Cardiac muscle cell (in vitro differentiated cells and primary cell): Measurements from ENCODE around the gene BAIAP2L1. TPM values are rescaled to one million over a fixed set of nuclear protein-coding genes. Genes with fewer than 3 reads are reported as not detected.
A peak's percentile ranks its signal among the peaks of the same experiment; 100 is the strongest.

Experiments used
- DNase-seq, 2 donors: peaks; one replicate each; pipeline versions ENCODE4 v3.0.0 to v3.0.0-alpha.2; 2010 to 2017; ENCODE audit warnings: low read depth in 1 of 2, low spot score in 1 of 2
- H3K27ac ChIP-seq: fragments of 200-600 bp; sonication (generic); 2 replicates; pipeline ENCODE4 v1.5.1; 2016
- H3K27me3 ChIP-seq: fragments of 200-600 bp; sonication (generic); 2 replicates; pipeline ENCODE4 v1.6.0; 2016; ENCODE audit warnings: control low read depth
- H3K36me3 ChIP-seq: fragments of 200-600 bp; sonication (generic); 2 replicates; pipeline ENCODE4 v1.5.1; 2016; ENCODE audit warnings: control low read depth
- H3K4me1 ChIP-seq: fragments of 200-600 bp; sonication (generic); 2 replicates; pipeline ENCODE4 v1.8.1; 2017; ENCODE audit warnings: low read depth, mild to moderate bottlenecking, mixed run types
- H3K4me3 ChIP-seq: fragments of 200-600 bp; sonication (generic); 2 replicates; pipeline ENCODE4 v1.5.1; 2016; ENCODE audit warnings: mild to moderate bottlenecking
- H3K9me3 ChIP-seq: fragments of 200-600 bp; sonication (generic); 2 replicates; pipeline ENCODE4 v1.5.1; 2017; ENCODE audit warnings: low read depth, mild to moderate bottlenecking, control low read depth
- CTCF ChIP-seq: IDR thresholded peaks from 2 replicates; pipeline ENCODE4 v1.5.1; 2012; ENCODE audit warnings: low read depth, mild to moderate bottlenecking, low read length
- polyA plus RNA-seq: library from polyadenylated mRNA; unstranded; fragments of >200 nt; fragmentation: Nextera tagmentation; extraction: Ambion mirVana; gene quantifications from 2 replicates; pipeline ENCODE4 v1.2.1, GENCODE V29; 2016
- total RNA-seq: library from RNA; depleted of rRNA; stranded (reverse); fragments of >200 nt; gene quantifications from 2 replicates; pipeline ENCODE4 v1.2.3, GENCODE V29; 2016

Gene BAIAP2L1
- total and polyA plus RNA-seq, 2 experiments from 2014 or later, result 7.6 to 11.6 TPM

DNA sequence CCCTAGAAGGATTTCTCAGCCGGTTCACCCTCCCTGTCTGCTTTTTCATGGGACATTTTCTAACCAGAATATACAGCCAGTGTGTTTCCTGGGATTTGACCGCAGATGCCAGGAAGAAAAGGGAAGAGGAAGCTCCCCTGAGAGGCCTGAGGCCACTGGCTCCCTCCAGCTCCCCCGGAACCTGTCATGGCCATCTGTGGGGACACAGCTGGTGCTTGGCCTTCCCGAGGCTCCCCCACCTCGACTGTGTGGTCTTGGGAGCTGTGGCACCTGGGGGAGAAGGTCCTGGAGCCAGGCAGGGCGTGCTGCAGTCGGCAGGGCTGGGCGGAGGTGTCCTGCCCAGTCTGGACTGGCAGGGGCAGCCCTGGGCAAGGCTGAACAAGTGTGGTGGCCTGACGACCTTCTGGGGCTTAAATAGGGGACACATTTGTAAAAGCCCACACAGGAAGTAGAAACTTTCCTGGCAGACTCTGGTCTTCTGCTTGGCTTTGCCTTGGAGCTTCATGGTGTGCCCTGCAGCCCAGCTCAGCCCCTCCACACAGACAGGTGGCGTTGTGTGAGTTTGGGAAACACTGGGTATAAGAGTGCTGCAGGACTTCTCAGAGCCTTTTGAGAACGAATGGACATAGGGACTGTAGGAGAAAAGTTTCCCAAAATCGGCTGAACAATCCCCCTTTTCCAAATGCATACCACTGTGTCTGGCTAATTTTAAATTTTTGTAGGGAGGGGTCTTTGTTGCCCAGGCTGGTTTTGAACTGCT lies 112.6 kb downstream of the BAIAP2L1 start:
- H3K27me3 ChIP-seq, result no peaks in the 10 kb centered on the region
- TF ChIP-seq CTCF, result no peak
- no peaks in the 10 kb centered on the region for H3K9me3 ChIP-seq
- no peak overlapping the region for H3K4me3 ChIP-seq
- no peaks in the 10 kb centered on the region for H3K36me3 ChIP-seq
- DNase-seq, result no peak
- H3K27ac ChIP-seq, result peak overlapping the region; percentile 75
- peaks cover 47% of the 10 kb centered on the region for H3K4me1 ChIP-seq

DNA sequence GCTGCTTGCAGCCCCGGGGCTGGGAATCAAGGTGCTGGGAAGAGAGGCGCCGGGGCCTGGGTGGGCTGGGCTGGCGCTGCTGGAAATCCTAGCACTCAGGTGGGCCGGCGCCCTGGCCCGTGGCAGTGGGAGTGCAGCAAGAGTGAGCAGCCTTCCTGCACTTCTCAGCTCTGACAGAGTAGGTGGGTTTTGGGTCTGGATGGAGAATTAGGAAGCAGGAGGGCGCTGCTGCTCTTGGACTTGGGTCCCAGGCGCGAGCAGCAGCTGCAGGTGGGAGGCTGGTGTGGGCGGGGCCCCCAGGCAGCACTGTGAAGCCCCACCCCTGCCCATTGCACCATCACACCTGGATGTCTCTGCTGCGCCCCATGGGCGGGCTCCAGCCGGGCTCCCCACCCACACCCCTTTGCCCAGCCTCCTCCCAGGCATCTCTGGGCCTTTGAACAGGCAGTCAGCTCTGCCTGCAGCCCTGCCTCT lies 113.4 kb downstream of the BAIAP2L1 start:
- Histone ChIP-seq H3K27ac (peak overlapping the region; percentile 75), H3K27me3 (no peaks in the 10 kb centered on the region), H3K4me1 (peaks cover 40% of the 10 kb centered on the region), H3K4me3 (no peak overlapping the region), H3K9me3 (no peaks in the 10 kb centered on the region), H3K36me3 (no peaks in the 10 kb centered on the region)
- TF ChIP-seq CTCF, result no peak
- no peak for DNase-seq

DNA sequence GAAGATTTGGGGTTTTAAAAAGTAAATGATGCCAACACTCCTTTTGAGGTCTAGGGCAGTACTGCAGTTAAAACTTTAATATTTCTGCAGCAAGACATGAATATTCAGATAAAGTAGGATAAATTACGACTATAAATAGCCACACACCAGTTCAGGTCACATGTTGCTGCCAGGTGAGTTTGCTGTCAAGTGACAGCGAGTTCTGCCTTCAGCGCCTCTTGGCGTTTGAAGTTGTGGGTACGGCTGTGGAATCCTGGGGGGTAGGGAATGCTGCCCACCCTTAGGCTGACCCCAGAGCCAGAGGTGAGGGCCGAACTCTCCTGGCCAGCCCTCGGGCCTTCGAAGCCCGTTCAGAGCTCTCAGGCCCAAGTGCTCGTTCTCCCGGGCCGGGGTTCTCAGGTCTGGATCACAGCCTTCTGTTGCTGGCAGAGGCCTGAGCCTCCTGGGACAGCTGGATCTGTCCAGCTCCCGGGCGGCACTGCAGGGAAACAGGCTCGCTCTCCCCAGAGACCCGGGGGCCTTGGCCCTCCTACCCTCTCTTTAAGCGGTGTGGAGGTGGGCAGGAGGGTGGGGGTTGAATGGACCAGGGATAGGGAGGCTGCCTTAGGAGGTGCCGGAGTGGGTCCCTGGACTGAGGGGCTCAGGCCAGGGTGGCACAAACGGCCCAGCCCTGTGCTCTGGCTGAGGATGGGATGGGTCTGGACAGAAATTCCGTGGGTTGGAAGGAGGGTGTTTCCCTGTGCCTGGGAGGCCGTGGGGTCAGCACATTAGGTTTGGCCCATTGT lies 114.0 kb downstream of the BAIAP2L1 start:
- no peak for TF ChIP-seq CTCF
- Histone ChIP-seq H3K27ac (peak overlapping the region; percentile 75), H3K36me3 (no peaks in the 10 kb centered on the region), H3K4me3 (no peak overlapping the region), H3K27me3 (no peaks in the 10 kb centered on the region), H3K9me3 (no peaks in the 10 kb centered on the region), H3K4me1 (peaks cover 39% of the 10 kb centered on the region)
- peak in 1 of 2 donors; percentile 36 for DNase-seq

- Histone ChIP-seq H3K4me1 (peaks cover 39% of the 10 kb centered on the region), H3K9me3 (no peaks in the 10 kb centered on the region), H3K27ac (peak overlapping the region; percentile 75), H3K36me3 (no peaks in the 10 kb centered on the region), H3K27me3 (no peaks in the 10 kb centered on the region), H3K4me3 (no peak overlapping the region)
- peak in 1 of 2 donors; percentile 46 for DNase-seq
- TF ChIP-seq CTCF, result no peak
Observed at GRCh38 chr7:98286093-98286539, 114.8 kb downstream of the BAIAP2L1 start.

DNA sequence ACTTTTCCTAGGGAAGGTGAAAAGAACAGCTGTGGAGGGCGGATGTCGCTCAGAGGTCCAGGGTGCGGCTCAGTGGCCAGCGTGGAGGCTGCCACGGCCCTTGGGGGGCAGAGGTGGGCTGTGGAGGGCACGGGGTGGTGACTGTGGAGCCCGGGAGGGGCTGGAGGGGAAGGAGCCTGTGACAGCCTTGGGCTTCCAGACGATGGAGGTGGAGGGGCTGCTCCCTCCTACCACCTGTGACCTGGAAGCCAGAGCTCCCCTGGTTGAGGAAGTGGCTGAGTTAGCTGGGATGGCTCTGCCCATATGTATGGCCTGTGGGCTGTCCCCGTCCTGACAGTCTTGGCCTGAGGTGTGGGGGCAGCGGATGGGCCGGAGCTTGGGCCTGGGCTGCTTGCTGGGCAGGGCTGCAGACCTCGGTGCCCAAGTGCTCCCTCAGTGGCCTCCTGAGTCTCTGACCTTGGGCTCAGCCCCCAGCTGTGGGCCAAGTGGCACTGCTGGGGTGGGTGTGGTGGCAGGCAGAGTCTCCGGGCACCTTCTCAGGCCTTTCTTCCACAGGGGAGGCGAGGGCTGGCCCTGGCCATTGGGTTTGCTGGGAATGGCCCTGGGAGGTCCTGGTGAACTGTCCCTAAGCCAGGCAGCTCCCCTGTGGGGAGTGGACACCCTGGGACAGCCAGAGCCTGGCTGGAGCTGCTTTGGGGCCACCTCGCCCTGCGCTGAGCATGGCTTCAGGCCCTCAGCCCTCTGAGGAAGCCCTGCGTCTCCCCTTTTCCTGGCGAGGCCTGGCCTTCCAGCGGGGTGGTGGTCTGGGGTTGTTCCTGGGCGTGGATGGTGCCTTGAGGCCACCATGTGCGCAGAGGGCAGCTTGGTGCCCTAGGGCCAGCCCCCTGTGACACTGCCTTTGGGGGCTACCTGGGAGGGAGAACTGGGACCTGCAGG lies 115.5 kb downstream of the BAIAP2L1 start:
- H3K27ac ChIP-seq, result peak overlapping the region; percentile 75
- no peaks in the 10 kb centered on the region for H3K9me3 ChIP-seq
- no peaks in the 10 kb centered on the region for H3K27me3 ChIP-seq
- H3K36me3 ChIP-seq, result no peaks in the 10 kb centered on the region
- DNase-seq, result no peak
- TF ChIP-seq CTCF, result no peak
- peaks cover 39% of the 10 kb centered on the region for H3K4me1 ChIP-seq
- no peak overlapping the region for H3K4me3 ChIP-seq
